Smooth muscle cell of trachea (primary cell): ENCODE measurements around the gene HCRTR2. TPM values are rescaled to one million over a fixed set of nuclear protein-coding genes. Genes with fewer than 3 reads are reported as not detected.

Source experiments
- total RNA-seq: library from RNA; depleted of rRNA; stranded (reverse); fragments of >200 nt; gene quantifications from 2 replicates; pipeline ENCODE4 v1.2.1, GENCODE V29; 2014

Gene HCRTR2
- total RNA-seq, result not detected in 2 replicates

GRCh38 chr6:55174211-55175026 lies at the start of gene HCRTR2:
HCRTR2 (plus strand) TSS chr6:55174515; CDS start chr6:55174588, 73 bp downstream.

GRCh38 chr6:55327169-55327568 lies 152.9 kb downstream of the HCRTR2 start, which contains the start of gene GFRAL:
GFRAL (plus strand) TSS chr6:55327469; CDS start chr6:55327555, 86 bp downstream.

Other genes starting within 250 kb of the HCRTR2 start
- not detected in 2 replicates for gene GFRAL, start 153.0 kb downstream of the HCRTR2 start, total RNA-seq